ENCODE measurements around the gene SLC16A13. TPM values are rescaled to one million over a fixed set of nuclear protein-coding genes. Genes with fewer than 3 reads are reported as not detected.

The SLC16A13 gene
- total RNA-seq, 2 donors from 2014 or later, result 0.70 to 0.71 TPM

- no peaks in the 10 kb centered on the region for H3K36me3 ChIP-seq
- TF ChIP-seq, protein P1, sequence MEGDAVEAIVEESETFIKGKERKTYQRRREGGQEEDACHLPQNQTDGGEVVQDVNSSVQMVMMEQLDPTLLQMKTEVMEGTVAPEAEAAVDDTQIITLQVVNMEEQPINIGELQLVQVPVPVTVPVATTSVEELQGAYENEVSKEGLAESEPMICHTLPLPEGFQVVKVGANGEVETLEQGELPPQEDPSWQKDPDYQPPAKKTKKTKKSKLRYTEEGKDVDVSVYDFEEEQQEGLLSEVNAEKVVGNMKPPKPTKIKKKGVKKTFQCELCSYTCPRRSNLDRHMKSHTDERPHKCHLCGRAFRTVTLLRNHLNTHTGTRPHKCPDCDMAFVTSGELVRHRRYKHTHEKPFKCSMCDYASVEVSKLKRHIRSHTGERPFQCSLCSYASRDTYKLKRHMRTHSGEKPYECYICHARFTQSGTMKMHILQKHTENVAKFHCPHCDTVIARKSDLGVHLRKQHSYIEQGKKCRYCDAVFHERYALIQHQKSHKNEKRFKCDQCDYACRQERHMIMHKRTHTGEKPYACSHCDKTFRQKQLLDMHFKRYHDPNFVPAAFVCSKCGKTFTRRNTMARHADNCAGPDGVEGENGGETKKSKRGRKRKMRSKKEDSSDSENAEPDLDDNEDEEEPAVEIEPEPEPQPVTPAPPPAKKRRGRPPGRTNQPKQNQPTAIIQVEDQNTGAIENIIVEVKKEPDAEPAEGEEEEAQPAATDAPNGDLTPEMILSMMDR (IDR thresholded peaks at IDR 0.05), result no peak
- DNase-seq (ENCODE audit: low spot score), result no peak
- peaks cover 0 to 42% of the 10 kb centered on the region in 2 donors for H3K4me1 ChIP-seq
- no peak overlapping the region for H3K27ac ChIP-seq
- H3K9me3 ChIP-seq, result no peaks in the 10 kb centered on the region
- H3K4me3 ChIP-seq, result no peak overlapping the region
- no peaks in the 10 kb centered on the region for H3K27me3 ChIP-seq
Observed at GRCh38 chr17:7010523-7010922, 25.3 kb upstream of the SLC16A13 start.

GRCh38 chr17:7011415-7011814, 24.4 kb upstream of the SLC16A13 start:
- Histone ChIP-seq H3K4me1 (peaks cover 0 to 51% of the 10 kb centered on the region in 2 donors), H3K9me3 (no peaks in the 10 kb centered on the region), H3K27ac (peak overlapping the region; percentile 93 to 97), H3K36me3 (peaks cover 1% of the 10 kb centered on the region), H3K4me3 (peak overlapping the region; percentile 72 to 95), H3K27me3 (no peaks in the 10 kb centered on the region)
- TF ChIP-seq, protein P1 (IDR thresholded peaks at IDR 0.05), result no peak
- no peak for DNase-seq (ENCODE audit: low spot score)

DNA sequence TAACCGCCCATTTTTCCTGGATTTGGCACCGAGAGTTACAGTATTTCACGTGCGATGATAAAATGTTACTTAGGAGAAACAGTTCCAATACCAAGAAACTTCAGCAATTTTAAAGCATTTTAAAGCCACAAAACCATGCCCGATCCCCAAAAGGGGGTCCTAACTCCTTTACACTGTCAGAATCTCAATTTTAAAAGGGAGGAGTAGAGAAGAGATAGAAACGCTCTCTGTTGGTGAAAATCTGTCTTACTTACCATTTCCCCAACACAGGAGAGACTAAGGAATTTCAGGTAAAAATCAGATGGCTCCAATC, 23.9 kb upstream of the SLC16A13 start:
- Histone ChIP-seq H3K36me3 (peaks cover 6% of the 10 kb centered on the region), H3K27me3 (no peaks in the 10 kb centered on the region), H3K27ac (peak overlapping the region; percentile 93 to 97), H3K4me3 (peak overlapping the region; percentile 72 to 95), H3K4me1 (peaks cover 0 to 56% of the 10 kb centered on the region in 2 donors), H3K9me3 (no peaks in the 10 kb centered on the region)
- TF ChIP-seq, protein P1 (IDR thresholded peaks at IDR 0.05), result no peak
- no peak for DNase-seq (ENCODE audit: low spot score)

GRCh38 chr17:7014261-7014994, 21.4 kb upstream of the SLC16A13 start:
- Histone ChIP-seq H3K4me1 (peaks cover 0 to 80% of the 10 kb centered on the region in 2 donors), H3K9me3 (no peaks in the 10 kb centered on the region), H3K27ac (peak overlapping the region; percentile 93 to 97), H3K27me3 (no peaks in the 10 kb centered on the region), H3K36me3 (peaks cover 7% of the 10 kb centered on the region), H3K4me3 (peak overlapping the region; percentile 72 to 95)
- TF ChIP-seq, protein P1 (IDR thresholded peaks at IDR 0.05), result peak; percentile 89
- peak; percentile 98 for DNase-seq (ENCODE audit: low spot score)

DNA sequence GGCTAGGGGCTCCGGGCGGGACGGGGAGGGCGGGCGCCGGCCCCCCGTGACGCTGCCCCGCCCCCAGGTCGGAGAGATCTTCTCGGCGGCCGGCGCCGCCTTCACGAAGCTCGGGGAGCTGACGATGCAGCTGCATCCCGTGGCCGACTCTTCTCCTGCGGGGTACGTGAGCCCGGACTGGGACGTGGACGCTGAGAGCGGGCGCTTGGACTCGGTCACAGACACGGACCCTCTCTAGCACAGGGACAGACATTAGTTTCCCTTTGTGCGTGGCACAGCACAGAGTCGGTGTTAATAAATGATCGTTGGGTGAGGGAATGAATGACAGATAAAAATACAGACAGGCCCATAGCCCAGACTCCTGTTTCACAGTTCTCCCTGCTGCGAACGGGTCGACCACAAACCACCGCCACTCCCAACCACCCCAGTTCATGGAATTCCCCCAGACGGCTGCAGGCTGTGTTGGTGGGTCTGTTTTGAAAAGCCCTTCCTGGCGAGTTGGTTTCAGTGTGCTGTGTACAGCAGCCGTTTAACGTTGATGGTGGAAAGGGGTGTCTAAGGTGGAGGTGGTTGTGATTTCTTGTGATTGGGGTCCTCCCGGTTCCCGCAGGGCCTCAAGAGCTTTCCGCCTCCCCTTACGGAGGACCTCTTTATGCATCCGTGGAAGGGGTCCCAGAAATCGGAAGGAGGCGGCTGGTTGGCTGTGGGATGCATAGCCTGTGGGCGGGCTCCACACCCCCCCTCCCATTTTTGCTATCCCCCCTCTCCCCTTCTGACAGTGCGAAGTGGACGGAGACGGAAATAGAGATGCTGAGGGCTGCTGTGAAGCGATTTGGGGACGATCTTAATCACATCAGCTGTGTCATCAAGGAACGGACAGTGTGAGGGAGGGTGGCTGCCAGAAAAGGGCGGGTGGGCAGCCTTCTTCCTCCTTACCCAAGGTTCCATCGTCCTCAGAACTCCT, 20.5 kb upstream of the SLC16A13 start:
- Histone ChIP-seq H3K36me3 (peaks cover 7% of the 10 kb centered on the region), H3K4me1 (peaks cover 0 to 73% of the 10 kb centered on the region in 2 donors), H3K4me3 (peak overlapping the region; percentile 72 to 95), H3K27me3 (no peaks in the 10 kb centered on the region), H3K27ac (peak overlapping the region; percentile 93 to 97), H3K9me3 (no peaks in the 10 kb centered on the region)
- TF ChIP-seq, protein P1 (IDR thresholded peaks at IDR 0.05), result no peak
- no peak for DNase-seq (ENCODE audit: low spot score)
